Hippocampal formation (tissue), 2 donors: ENCODE results near the gene C16orf92.
"Not testable (repeated sequence)": the region's sequence is repeated elsewhere in the genome, so short reads cannot be mapped to it uniquely, and the experiment has no call there.

Experiments
- DNase-seq, 2 donors: peaks; one replicate each; lab custom pipeline; 2025; lab: John Stamatoyannopoulos, UW

Gene C16orf92

GRCh38 chr16:30005341-30006094, 17.5 kb upstream of the C16orf92 start:
- no peak for DNase-seq

GRCh38 chr16:30006095-30006473, 16.9 kb upstream of the C16orf92 start:
- no peak for DNase-seq

GRCh38 chr16:30006659-30007377, 16.2 kb upstream of the C16orf92 start:
- DNase-seq, result no peak

- no peak for DNase-seq
Measured at GRCh38 chr16:30007378-30007895, 15.6 kb upstream of the C16orf92 start.

GRCh38 chr16:30009085-30009862, 13.7 kb upstream of the C16orf92 start:
- no peak for DNase-seq

- DNase-seq, result no peak
Measured at GRCh38 chr16:30009990-30010843, 12.8 kb upstream of the C16orf92 start.

GRCh38 chr16:30010844-30011713, 11.9 kb upstream of the C16orf92 start, which contains the start of gene DOC2A:
TSS of gene DOC2A (minus strand) at chr16:30011027. CDS start at chr16:30010222, 805 bp downstream.
- no peak for DNase-seq

GRCh38 chr16:30011714-30012504, 11.1 kb upstream of the C16orf92 start:
- no peak for DNase-seq

- not testable (repeated sequence) for DNase-seq
Measured at GRCh38 chr16:30012598-30012997, 10.4 kb upstream of the C16orf92 start.

GRCh38 chr16:30015450-30015849, 7.5 kb upstream of the C16orf92 start:
- not testable (repeated sequence) for DNase-seq

GRCh38 chr16:30016555-30017276, 6.3 kb upstream of the C16orf92 start:
- no peak for DNase-seq

- DNase-seq, result no peak
Measured at GRCh38 chr16:30017277-30017656, 5.7 kb upstream of the C16orf92 start.

- not testable (repeated sequence) for DNase-seq
Measured at GRCh38 chr16:30017937-30018336, 5.1 kb upstream of the C16orf92 start.

GRCh38 chr16:30018731-30019158, 4.3 kb upstream of the C16orf92 start:
- DNase-seq, result no peak

GRCh38 chr16:30023586-30023985, 588 bp downstream of the C16orf92 start:
- DNase-seq, result no peak

GRCh38 chr16:30024451-30024850, 1.5 kb downstream of the C16orf92 start:
- no peak for DNase-seq

- DNase-seq, result no peak
Measured at GRCh38 chr16:30025156-30025555, 2.2 kb downstream of the C16orf92 start.

GRCh38 chr16:30025574-30025973, 2.6 kb downstream of the C16orf92 start:
- DNase-seq, result no peak

GRCh38 chr16:30026449-30026848, 3.5 kb downstream of the C16orf92 start:
- no peak for DNase-seq
